Stimulated activated CD4-positive, alpha-beta T cell treated with anti-CD3 and anti-CD28 coated beads, Interleukin-4, amount 100 ng/mL, for 24 hours (primary cell): ENCODE data around the gene HTRA3.

Experiments
- DNase-seq: peaks from one replicate; pipeline ENCODE4 v3.0.0-alpha.2; 2020

The HTRA3 gene

DNA sequence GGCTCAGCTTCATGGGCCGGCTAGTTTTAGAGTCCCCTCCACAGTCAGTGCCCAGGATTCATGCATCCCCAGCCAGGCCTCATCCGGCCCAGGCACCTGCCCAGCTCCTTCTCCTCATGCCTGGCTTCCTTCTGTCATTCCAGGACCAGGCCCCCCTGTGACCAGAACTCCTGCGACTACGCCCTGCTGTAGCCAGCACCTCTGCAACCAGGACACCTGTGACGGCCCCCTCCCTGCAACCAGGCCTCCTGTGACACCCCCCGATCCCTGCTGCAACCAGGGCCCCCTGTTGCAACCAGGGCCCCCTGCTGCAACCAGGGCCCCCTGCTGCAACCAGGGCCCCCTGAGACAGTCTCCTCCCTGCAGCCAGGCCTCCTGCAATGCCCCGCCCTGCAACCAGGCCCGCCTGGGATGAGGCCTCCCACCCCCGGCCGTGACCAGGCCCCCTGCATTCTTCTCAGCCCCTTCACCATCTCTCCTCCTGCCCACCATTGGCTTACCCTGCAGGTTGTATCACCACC, 46.8 kb downstream of the HTRA3 start:
- no peak for DNase-seq

DNA sequence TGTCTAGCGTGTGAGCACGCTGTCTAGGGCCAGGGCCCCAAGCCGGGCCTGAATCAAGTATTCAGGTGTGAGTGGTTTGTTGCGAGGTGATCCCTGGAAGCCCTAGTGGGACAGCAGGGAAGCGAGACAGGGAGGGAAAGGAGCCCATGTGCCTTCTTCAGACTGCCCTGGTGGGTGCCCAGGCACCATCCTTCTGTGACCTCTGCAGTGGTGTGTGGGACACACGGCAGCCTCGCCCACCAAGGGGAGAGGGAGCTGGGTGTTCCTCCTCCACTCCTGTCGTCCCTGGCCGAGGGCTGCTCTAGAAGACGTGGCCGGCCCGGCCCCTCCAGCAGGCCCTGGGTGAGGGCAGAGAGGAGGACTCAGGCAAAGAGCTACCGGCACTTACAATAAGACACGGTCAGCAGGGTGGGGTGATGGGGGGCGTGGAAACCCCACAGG, 47.4 kb downstream of the HTRA3 start:
- DNase-seq, result no peak

- DNase-seq, result no peak
These were observed 47.9 kb downstream of the HTRA3 start for GRCh38 chr4:8317474-8317873.

DNA sequence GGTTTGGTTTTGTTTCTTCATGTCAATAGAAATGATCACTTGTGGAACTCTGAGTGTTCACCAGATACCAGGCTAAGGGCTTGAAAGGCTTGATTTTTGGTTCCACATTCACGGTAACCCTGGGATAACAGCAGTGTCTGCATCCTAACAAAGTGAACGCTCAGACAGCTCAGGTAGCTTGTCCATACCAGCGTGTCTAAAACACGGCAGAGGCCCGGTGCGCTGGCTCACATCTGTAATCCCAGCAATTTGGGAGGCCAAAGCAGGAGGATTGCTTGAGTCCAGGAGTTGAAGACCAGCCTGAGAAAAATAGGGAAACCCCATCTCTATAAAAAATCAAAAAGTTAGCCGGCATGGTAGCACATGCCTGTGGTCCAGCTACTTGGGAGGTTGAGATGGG, 49.0 kb downstream of the HTRA3 start:
- DNase-seq, result no peak

- no peak for DNase-seq
These were observed 49.5 kb downstream of the HTRA3 start for GRCh38 chr4:8319061-8319460.

DNA sequence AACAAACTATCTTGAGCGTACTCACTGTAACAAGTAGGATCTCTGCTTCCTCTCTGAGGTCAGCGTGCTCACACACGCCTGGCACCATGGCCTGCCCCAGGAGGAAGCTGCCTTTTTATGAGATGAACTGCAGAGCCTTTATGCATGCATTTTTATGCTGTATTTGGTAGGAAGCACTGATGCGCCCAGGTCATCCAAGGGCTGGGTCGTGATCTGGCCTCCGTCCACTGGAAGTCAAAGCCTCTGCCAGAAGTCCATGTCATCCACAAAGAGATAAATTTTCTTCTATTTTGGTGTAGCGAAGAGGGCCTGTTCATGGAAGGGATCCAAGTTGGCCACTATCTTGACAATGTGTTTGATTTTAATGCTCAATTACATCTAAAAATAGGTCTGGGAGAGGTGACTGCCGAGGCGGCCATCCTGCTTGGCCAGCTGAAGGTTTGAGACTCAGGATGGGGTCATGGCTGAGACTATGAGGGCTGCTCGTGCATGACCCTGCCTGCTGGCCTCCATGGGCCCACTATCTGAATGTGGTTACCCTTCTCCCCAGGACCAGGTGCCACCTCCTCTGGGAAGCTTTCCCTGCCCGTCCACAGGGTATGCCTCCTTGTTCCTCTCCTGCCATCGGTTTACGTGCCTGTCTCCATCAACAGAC, 50.3 kb downstream of the HTRA3 start:
- no peak for DNase-seq

DNA sequence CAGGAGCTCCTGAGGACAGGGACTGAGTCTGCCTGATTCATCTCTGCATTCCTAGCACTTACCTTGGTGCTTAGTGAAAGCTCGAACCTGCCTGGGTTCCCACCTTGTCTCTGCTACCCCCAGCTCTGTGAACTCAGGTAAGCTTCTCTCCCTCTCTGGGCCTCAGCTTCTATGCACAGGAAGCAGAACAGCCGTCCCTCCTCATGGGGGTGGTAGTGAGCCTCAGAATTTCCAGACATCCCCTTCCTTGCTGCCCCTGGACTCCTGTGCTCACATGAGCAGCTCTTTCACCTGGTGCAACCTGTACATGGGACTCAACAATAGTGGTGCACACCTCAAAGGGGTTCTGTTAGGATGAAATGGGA, 50.8 kb downstream of the HTRA3 start:
- no peak for DNase-seq

GRCh38 chr4:8321220-8321619, 51.7 kb downstream of the HTRA3 start:
- no peak for DNase-seq

DNA sequence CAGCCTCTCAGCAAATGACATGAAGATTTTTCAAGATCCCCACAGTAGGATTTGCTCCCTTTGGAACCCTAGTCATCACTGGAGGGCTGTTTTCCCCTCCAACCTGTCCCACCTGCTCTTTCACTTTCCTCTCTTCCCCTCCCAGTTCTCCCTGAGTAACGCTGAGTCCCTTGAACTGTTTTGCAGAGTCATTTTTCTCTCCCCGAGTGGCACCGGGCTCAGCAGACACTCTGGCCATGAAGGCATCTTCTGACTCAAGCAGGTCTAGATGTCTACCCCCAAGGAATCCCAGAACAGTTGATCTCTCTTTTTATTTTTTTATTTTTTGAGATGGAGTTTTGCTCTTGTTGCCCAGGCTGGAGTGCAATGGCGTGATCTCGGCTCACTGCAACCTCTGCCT, 52.2 kb downstream of the HTRA3 start:
- no peak for DNase-seq

DNA sequence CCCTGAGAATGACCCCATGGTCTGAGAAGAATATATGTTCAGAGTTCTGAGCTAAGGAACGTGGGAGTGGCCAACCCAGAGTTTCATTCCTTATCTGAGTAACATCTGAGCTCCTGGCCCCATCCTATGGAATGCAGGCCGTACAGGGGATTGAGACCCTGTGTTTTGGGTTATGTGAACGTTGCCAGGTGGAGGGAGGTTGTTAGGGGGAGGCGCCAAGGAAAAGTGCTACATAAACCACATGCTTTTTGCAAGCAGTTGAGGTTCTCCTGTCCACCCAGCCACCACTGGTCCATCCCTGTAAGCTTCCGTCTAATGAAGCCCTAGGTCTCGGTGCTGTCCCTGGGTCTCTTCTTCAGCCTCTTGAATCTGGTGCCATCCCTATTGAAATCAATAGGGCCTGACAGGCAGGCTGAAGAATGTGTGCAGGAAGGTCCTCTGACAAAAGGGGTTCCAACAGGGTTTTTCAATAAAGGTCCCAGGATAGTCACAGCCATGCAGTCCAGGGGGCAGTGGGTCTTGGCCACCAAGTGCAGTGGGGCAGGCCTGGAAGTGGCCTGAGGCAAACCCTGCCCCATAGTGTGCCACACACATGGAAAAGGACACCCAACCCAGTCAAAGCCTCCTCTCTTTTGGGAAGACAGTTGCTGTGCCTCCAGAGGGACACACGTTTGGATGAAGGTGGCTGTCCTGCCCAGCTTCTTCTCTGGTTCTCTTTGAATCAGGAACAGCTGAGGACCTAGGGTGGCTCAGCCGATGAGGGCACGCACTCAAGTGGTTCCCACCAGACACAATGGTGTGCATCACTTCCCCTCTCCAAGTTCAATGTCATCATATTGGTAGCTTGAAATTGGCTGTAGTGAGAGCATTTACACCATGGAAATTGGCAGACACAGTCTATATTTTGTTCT, 53.5 kb downstream of the HTRA3 start:
- DNase-seq, result no peak

- DNase-seq, result no peak
These were observed 54.5 kb downstream of the HTRA3 start for GRCh38 chr4:8323947-8324555.

DNA sequence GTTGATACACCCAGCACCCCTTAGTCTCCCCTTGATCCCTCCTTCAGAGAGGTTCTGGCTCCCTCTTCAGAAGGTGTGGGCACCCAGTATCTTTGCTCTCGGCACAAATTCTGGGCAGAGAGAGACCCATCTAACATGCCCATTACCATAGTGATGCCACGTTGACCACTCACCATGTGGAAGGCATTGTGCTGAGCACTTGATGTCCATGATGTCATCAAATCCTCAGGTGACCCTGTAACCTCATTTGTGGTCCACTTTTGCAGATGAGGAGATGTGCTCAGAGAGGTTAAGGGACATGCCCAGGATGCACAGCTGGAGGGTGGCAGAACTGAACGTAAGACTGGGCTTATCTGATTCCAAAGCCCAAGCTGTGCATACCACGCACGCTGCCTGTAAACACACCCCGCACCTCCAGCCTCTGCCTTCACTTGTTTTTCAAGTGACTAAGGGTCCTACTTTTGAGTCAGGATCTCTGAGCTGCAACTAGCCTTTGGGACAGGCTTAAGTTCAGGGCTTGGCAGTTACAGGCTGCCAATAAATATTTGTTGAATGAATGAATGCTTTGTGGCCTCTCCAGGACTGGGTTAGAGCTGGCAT, 55.2 kb downstream of the HTRA3 start:
- DNase-seq, result no peak

DNA sequence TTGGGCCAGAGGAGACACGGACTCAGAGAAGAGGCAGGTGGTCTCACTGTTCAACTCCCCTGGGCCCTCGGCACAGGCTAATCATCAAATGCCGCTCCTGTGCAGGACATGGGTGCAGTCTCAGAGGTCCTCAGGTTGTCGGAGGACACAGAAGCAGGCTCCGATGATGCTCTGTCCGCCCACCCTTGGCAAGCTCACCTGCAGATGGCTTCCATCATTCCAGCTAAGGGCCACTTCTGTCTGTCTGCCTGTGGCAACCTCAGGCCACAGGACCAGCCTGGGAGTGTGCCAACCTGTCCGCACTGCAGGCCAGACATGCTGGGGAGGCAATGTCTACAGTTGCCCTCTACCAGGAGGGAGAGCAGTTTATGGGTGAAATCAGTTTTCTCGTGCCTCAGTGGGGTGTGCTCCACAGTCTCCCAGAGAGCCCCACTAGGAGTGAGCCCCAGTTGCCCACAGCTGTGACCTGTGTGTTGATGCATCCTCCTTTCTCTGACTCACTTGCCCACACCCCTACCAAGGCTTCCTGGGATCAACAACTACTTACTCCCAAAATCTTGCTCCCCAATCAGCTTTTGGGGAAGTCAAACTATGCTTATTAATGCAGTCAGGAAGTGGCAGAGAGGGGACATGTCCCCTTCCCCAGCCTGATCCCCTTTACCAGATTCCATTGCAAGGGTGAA, 55.9 kb downstream of the HTRA3 start:
- DNase-seq, result no peak

DNA sequence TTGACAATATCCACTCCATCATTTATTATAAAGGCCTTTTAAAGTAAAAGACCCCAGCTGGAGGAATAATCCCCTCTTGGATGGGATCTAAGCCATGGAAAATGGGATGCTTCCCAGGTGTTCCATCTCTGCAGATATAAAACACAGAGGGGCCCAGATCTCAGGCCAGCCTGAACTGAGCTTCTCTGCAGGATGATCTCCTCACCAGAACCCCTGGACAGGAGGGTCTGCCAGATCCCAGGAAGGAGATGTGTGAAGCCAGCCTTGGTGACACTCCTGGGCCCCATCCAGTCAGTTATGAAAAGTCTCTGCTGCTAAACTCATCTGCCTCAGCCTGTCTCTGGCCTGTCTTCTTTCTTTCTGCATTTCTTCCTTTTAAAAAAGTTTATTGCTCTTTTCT, 56.7 kb downstream of the HTRA3 start:
- DNase-seq, result no peak

DNA sequence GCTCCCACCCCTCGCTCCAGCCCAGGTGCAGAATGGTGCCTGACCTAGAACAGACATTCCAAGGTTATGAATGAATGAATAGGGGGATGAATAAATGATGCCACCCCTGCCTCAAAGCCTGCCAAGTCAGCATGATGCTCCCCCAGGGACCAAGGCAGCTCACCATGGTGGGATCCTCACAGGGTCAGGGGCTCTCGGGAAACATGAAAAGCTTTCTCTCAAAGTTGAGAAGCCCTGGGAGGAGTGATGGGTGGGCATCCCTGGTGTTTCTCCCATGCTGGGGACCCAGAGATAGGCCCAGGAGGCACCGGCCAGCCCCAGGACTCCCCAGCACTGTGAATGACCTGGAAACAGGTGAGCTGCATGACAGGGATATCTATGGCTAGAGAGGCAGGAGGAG, 58.9 kb downstream of the HTRA3 start:
- no peak for DNase-seq

DNA sequence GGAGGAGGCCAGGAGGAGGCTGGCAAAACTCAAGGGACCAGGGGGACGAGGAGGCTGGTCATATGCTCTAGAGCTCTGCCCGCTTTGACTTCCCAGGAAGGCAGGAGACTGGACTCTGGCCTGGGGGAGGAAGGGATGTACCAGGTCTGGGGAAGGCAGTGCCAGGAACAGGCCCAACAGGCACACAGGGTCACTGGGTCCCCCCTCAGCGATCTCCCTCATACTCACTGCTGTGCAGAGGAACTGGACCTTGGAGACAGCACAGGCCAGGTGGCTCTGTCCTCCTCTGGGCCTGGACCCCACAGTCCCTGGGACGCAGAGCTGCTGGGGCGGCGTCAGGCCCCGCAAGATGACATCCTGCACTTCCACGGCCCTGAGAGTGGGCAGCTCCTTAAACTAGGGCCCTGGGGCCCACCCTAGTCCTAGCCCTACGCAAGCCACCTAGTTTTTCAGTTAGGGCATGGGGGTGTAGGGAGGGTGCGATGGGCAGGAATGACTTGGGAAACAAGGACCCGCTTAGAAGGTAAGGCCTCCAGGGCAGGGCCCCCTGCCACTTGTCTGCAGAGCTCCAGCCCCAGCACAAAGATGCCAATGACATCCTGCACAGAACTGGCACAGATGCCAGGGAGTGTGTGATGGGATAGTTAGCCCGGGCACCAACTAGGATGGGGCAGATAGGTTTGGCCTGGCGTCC, 59.5 kb downstream of the HTRA3 start:
- no peak for DNase-seq

DNA sequence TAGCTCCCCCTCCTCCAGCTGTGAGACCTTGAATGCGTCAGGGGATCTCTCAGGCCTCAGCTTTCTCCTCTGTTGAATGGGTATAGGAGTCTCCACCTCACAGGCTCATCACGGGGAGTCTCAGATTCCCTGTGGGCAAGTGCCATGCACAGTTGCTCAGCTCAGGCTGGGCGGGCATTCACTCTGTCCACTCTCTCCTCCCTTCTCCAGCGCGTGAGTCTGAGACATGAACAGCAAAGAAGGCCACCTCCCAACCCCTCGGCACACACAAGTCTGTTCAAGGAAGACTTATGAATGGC, 60.0 kb downstream of the HTRA3 start:
- DNase-seq, result no peak

DNA sequence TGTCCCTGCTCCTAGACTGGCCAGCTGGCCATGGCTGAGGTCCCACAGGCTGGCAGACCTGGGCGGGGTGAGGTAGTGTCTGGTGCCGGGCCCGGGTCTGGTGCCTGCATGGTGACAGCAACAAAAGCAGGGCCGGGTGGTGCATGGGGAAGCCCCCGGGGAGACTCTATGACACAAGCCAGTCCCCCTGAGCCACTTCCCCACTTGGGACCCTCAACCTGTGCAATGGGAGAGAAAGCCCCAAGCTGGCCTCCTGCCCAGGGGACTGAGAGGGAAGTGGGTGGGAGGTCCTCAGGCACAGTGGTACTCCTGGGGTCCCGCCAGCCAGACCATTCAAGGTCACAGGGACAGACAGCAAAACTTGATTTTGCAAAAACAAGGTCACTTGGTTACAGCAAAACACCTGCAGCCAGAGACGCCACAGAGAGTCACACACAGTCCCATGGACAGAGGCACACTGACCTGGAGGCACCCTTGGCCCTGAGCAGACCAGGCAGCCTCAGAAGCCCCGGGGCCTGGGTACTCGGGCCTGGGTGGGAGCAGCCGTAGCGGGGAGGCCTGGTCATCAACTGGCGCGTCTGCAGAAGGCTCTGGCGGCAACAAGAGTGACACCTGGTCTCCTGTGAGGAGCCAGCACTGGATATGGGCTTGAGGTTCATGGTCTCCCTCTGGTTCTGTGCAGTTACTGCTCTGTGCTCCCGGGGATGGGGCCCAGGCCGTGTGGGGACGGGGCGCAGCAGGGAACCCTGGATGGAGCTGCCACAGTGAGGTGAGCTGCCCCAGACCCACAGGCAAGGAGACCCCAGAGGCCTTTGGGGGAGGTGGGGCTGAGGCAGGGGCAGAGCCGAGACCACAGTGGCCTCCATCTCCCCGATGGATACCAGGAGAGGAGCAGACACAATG, 60.6 kb downstream of the HTRA3 start:
- no peak for DNase-seq

DNA sequence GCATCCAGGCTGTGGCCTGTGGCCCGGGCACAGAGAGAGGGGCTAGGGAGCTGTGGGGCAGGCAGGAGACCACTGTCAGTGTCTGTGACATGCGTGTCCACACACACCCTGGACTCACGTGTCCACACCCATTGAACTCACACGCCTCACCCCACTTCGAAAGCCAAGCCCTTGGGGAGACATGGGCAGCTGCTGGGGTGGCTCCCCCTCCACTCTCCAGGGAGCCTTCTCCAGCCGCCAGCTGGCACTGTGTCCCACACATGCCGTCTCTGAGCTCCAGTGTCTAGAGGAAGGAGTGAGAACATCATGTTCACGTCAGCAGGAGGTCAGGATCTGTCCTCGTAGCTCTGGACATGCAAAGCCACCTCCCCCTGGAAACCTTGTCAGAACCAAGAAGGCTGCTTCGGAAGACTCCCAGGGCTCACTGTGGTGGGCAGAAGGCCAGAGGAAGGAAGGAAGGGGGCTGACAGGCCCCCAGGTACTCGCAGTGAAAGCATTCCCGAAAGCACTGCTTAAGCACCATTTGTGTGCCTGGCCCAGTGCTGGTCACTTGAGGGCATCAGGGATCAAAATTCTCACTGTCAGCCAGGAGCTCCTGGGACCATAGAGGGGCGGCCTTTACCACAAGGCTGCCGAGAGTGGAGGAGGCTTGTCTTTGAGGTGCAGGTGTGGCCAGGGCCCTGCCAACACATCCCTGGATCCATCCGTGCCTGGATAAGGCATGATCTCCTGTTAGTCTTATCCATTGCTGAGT, 61.4 kb downstream of the HTRA3 start:
- DNase-seq, result no peak

GRCh38 chr4:8331575-8331955, 62.0 kb downstream of the HTRA3 start:
- no peak for DNase-seq
